ENCODE results near the gene SECISBP2L. TPM values are rescaled to one million over a fixed set of nuclear protein-coding genes. Genes with fewer than 3 reads are reported as not detected.
A peak's percentile ranks its signal among the peaks of the same experiment; 100 is the strongest.

SECISBP2L gene
- polyA plus RNA-seq, 1 donor (not counting 4 experiments of a cell fraction or from before 2014, with no cell fraction given) = 15.4 TPM

GRCh38 chr15:49044002-49044401 lies 2.2 kb downstream of the SECISBP2L start:
- Histone ChIP-seq H3K4me1 (ENCODE audit: control insufficient read depth, extremely low read depth, insufficient read depth, low read length) (peaks cover 9% of the 10 kb centered on the region), H2AFZ (ENCODE audit: control insufficient read depth, low read length) (no peak overlapping the region), H3K27me3 (ENCODE audit: control insufficient read depth, extremely low read depth, insufficient read depth, low read length) (no peaks in the 10 kb centered on the region), H3K9me1 (ENCODE audit: control insufficient read depth, extremely low read depth, insufficient read depth, low read length) (no peaks in the 10 kb centered on the region), H3K27ac (ENCODE audit: control insufficient read depth, insufficient read depth, low read length) (no peak overlapping the region), H3K79me2 (ENCODE audit: control insufficient read depth, insufficient read depth, low read length) (peaks cover 57% of the 10 kb centered on the region), H4K20me1 (ENCODE audit: control insufficient read depth, extremely low read depth, insufficient read depth, low read length) (no peaks in the 10 kb centered on the region), H3K4me3 (ENCODE audit: control insufficient read depth in 2 of 3, extremely low read depth in 1 of 3, insufficient read depth in 2 of 3, low read depth in 1 of 3, low read length in 3 of 3) (no peak overlapping the region), H3K4me2 (ENCODE audit: control insufficient read depth, extremely low read depth, insufficient read depth, low read depth, low read length) (peak overlapping the region; percentile 79), H3K9me3 (ENCODE audit: control insufficient read depth, low read depth, low read length) (no peaks in the 10 kb centered on the region), H3K36me3 (ENCODE audit: control insufficient read depth in 2 of 2, extremely low read depth in 1 of 2, insufficient read depth in 2 of 2, low read length in 2 of 2) (no peaks in the 10 kb centered on the region), H3K9ac (ENCODE audit: control insufficient read depth, extremely low read depth, insufficient read depth, low read length) (no peak overlapping the region)
- DNase-seq (ENCODE audit: low read depth, low spot score) (no peak), FAIRE-seq (no peak)
- TF ChIP-seq CTCF (optimal IDR thresholded peaks at IDR 0.05 in 1 of 3, IDR thresholded peaks at IDR 0.05 in 1 of 3, conservative IDR thresholded peaks at IDR 0.05 in 1 of 3; ENCODE audit: extremely low read depth in 1 of 3, insufficient read depth in 2 of 3, low read length in 3 of 3) = no peak
- no peak for TF ChIP-seq EZH2 (IDR thresholded peaks at IDR 0.05; ENCODE audit: low read length)
- dilution Hi-C loops (cut with MboI; ENCODE audit: extremely low pct_ligation_motif_present, low sequenced_read_pairs) = loop anchor here (25.0 kb wide), 1 partner anchor 93 kb away; no protein-coding TSS in a partner anchor

GRCh38 chr15:49042165-49042564 lies 4.1 kb downstream of the SECISBP2L start:
- no peaks in the 10 kb centered on the region for H3K27me3 ChIP-seq (ENCODE audit: control insufficient read depth, extremely low read depth, insufficient read depth, low read length)
- H3K4me1 ChIP-seq (ENCODE audit: control insufficient read depth, extremely low read depth, insufficient read depth, low read length) = peaks cover 12% of the 10 kb centered on the region
- no peak overlapping the region for H3K4me3 ChIP-seq (ENCODE audit: control insufficient read depth in 2 of 3, extremely low read depth in 1 of 3, insufficient read depth in 2 of 3, low read depth in 1 of 3, low read length in 3 of 3)
- no peaks in the 10 kb centered on the region for H3K36me3 ChIP-seq (ENCODE audit: control insufficient read depth in 2 of 2, extremely low read depth in 1 of 2, insufficient read depth in 2 of 2, low read length in 2 of 2)
- FAIRE-seq = no peak
- DNase-seq (ENCODE audit: low read depth, low spot score) = no peak
- H3K79me2 ChIP-seq (ENCODE audit: control insufficient read depth, insufficient read depth, low read length) = peaks cover 63% of the 10 kb centered on the region
- TF ChIP-seq EZH2 (IDR thresholded peaks at IDR 0.05; ENCODE audit: low read length) = no peak
- no peak for TF ChIP-seq CTCF (optimal IDR thresholded peaks at IDR 0.05 in 1 of 3, IDR thresholded peaks at IDR 0.05 in 1 of 3, conservative IDR thresholded peaks at IDR 0.05 in 1 of 3; ENCODE audit: extremely low read depth in 1 of 3, insufficient read depth in 2 of 3, low read length in 3 of 3)
- no peak overlapping the region for H3K4me2 ChIP-seq (ENCODE audit: control insufficient read depth, extremely low read depth, insufficient read depth, low read depth, low read length)
- no peaks in the 10 kb centered on the region for H3K9me3 ChIP-seq (ENCODE audit: control insufficient read depth, low read depth, low read length)
- no peak overlapping the region for H3K9ac ChIP-seq (ENCODE audit: control insufficient read depth, extremely low read depth, insufficient read depth, low read length)
- dilution Hi-C loops (cut with MboI; ENCODE audit: extremely low pct_ligation_motif_present, low sequenced_read_pairs) = loop anchor here (25.0 kb wide), 1 partner anchor 95 kb away; no protein-coding TSS in a partner anchor
- H3K27ac ChIP-seq (ENCODE audit: control insufficient read depth, insufficient read depth, low read length) = no peak overlapping the region
- no peaks in the 10 kb centered on the region for H4K20me1 ChIP-seq (ENCODE audit: control insufficient read depth, extremely low read depth, insufficient read depth, low read length)
- H3K9me1 ChIP-seq (ENCODE audit: control insufficient read depth, extremely low read depth, insufficient read depth, low read length) = no peaks in the 10 kb centered on the region
- no peak overlapping the region for H2AFZ ChIP-seq (ENCODE audit: control insufficient read depth, low read length)

Data from keratinocyte (primary cell).